GM12878 (cell line): ENCODE measurements around the gene TNP1. TPM values are rescaled to one million over a fixed set of nuclear protein-coding genes. Genes with fewer than 3 reads are reported as not detected.

Source experiments
- ATAC-seq: fragments of 200-7000 bp; cut with Tn5 transposase; 3 replicates; pipeline ENCODE4 v1.9.1; 2020; ENCODE audit warnings: mild to moderate bottlenecking, moderate library complexity
- BruUV-seq: library from RNA; stranded (reverse); fragments of 400-500 nt; replicated peaks from 2 replicates; lab custom pipeline; 2021; lab: Mats Ljungman, UMichigan
- CTCF ChIA-PET: fragments of 300-600 bp; sonication (Branson Sonifier 250); formaldehyde crosslinking; extraction: SDS; loops from one replicate; lab custom pipeline; 2021; ENCODE audit warnings: inconsistent platforms; lab: Yijun Ruan, JAX
- POLR2A ChIA-PET: fragments of 350-600 bp; formaldehyde crosslinking; extraction: SDS; loops from one replicate; lab custom pipeline; 2021; ENCODE audit warnings: inconsistent platforms; lab: Charles Lee
- RAD21 ChIA-PET: fragments of 300-600 bp; sonication (Branson Sonifier 250); formaldehyde crosslinking; loops from one replicate; lab custom pipeline; 2023; ENCODE audit warnings: antibody characterized with exemption; ENCODE audit not compliant: unreplicated experiment; lab: Charles Lee
- SMC1A ChIA-PET: fragments of 300-600 bp; sonication (Branson Sonifier 250); formaldehyde crosslinking; loops from one replicate; lab custom pipeline; 2023; ENCODE audit not compliant: unreplicated experiment, uncharacterized antibody; lab: Charles Lee
- DNase-seq: peaks from one replicate; pipeline ENCODE4 v3.0.0-alpha.2; 2011; ENCODE audit warnings: low read depth, low spot score
- FAIRE-seq: peaks from 3 replicates; lab custom pipeline; 2011; peaks lifted over from hg19 to GRCh38; lab: Jason Lieb, UNC
- H2AFZ ChIP-seq: 2 replicates; pipeline ENCODE4 v1.6.0; 2011; ENCODE audit warnings: low read depth, low read length, control low read depth; ENCODE audit not compliant: control insufficient read depth
- H3K27ac ChIP-seq: 2 replicates; pipeline ENCODE4 v1.5.1; 2011; ENCODE audit warnings: control low read depth; ENCODE audit not compliant: control insufficient read depth, insufficient read depth
- H3K27me3 ChIP-seq, 2 experiments: replicated peaks in 1 of 2; 2 replicates each; pipeline versions ENCODE4 v1.6.0 to v1.6.1; 2011; ENCODE audit warnings: low read length in 1 of 2; ENCODE audit not compliant: control insufficient read depth in 2 of 2, insufficient read depth in 2 of 2
- H3K36me3 ChIP-seq, 2 experiments: 2 replicates each; pipeline ENCODE4 v1.5.1; 2011; ENCODE audit warnings: low read length in 1 of 2; ENCODE audit not compliant: control insufficient read depth in 2 of 2, insufficient read depth in 2 of 2
- H3K4me1 ChIP-seq: 2 replicates; pipeline ENCODE4 v1.6.1; 2011; ENCODE audit warnings: mild to moderate bottlenecking, low read length, moderate library complexity, mixed read lengths; ENCODE audit not compliant: control insufficient read depth, insufficient read depth
- H3K4me2 ChIP-seq: 2 replicates; pipeline ENCODE4 v1.6.0; 2011; ENCODE audit warnings: control low read depth; ENCODE audit not compliant: control insufficient read depth, insufficient read depth
- H3K4me3 ChIP-seq: fragments of 200-600 bp; sonication (generic); 2 replicates; pipeline ENCODE4 v1.5.1; 2016
- H3K79me2 ChIP-seq: 2 replicates; pipeline ENCODE4 v1.6.0; 2011; ENCODE audit warnings: low read length; ENCODE audit not compliant: control insufficient read depth, insufficient read depth
- H3K9ac ChIP-seq: 2 replicates; pipeline ENCODE4 v1.8.0; 2011; ENCODE audit warnings: low read length, control low read depth, mixed read lengths; ENCODE audit not compliant: control insufficient read depth, insufficient read depth
- H3K9me3 ChIP-seq: replicated peaks from 3 replicates; pipeline ENCODE4 v1.5.1; 2011; ENCODE audit warnings: mild to moderate bottlenecking, low read length; ENCODE audit not compliant: control insufficient read depth, insufficient read depth
- H4K20me1 ChIP-seq: 2 replicates; pipeline ENCODE4 v1.6.0; 2011; ENCODE audit not compliant: control insufficient read depth, insufficient read depth
- ASH2L ChIP-seq: fragments of 300-600, 200-600 bp; sonication (generic); IDR thresholded peaks from 2 replicates; pipeline ENCODE4 v1.6.1; 2017; ENCODE audit warnings: low read depth, mild to moderate bottlenecking, borderline replicate concordance
- EED ChIP-seq: sonication (generic); IDR thresholded peaks from 2 replicates; pipeline ENCODE4 v1.6.1; 2016; ENCODE audit warnings: antibody characterized with exemption, low read depth
- EGR1 ChIP-seq, 2 experiments: IDR thresholded peaks; 1 replicate in 1 of 2; 2 replicates in 1 of 2; pipeline ENCODE4 v1.6.1; 2011 to 2012; ENCODE audit warnings: low read depth in 2 of 2, low read length in 2 of 2, borderline replicate concordance in 1 of 2, mild to moderate bottlenecking in 1 of 2, moderate library complexity in 1 of 2
- EZH2 ChIP-seq: IDR thresholded peaks from 2 replicates; pipeline ENCODE4 v1.6.1; 2012; ENCODE audit warnings: low read depth, mild to moderate bottlenecking, control low read depth, inconsistent platforms, low read length, borderline replicate concordance; ENCODE audit not compliant: control insufficient read depth
- HCFC1 ChIP-seq: fragments of 150-350 bp; IDR thresholded peaks from 2 replicates; pipeline ENCODE4 v1.6.1; 2014; ENCODE audit warnings: low read length
- IKZF2 ChIP-seq, 2 experiments: fragments of 450-650 bp; IDR thresholded peaks; 2 replicates each; pipeline ENCODE4 v1.6.1; 2017; ENCODE audit warnings: mild to moderate bottlenecking in 2 of 2, moderate library complexity in 2 of 2
- JUND ChIP-seq: IDR thresholded peaks from 2 replicates; pipeline ENCODE4 v1.6.1; 2012; ENCODE audit warnings: low read depth, mild to moderate bottlenecking, low read length, improper control_type of control experiment, moderate library complexity
- KDM1A ChIP-seq: fragments of 200-600 bp; sonication (generic); IDR thresholded peaks from 2 replicates; pipeline ENCODE4 v1.6.1; 2016; ENCODE audit warnings: borderline replicate concordance
- MXI1 ChIP-seq: fragments of 150-350 bp; IDR thresholded peaks from 2 replicates; pipeline ENCODE4 v1.6.1; 2011; ENCODE audit warnings: low read depth, mild to moderate bottlenecking, inconsistent platforms, low read length, improper control_type of control experiment
- SMAD1 ChIP-seq: fragments of 450-650 bp; IDR thresholded peaks from 2 replicates; pipeline ENCODE4 v1.6.1; 2018; ENCODE audit warnings: mild to moderate bottlenecking, low read depth; ENCODE audit not compliant: partially characterized antibody
- SMAD5 ChIP-seq: IDR thresholded peaks from 2 replicates; pipeline ENCODE4 v1.6.1; 2016; ENCODE audit warnings: antibody characterized with exemption, low read depth
- YBX1 ChIP-seq: fragments of 450-650 bp; IDR thresholded peaks from 2 replicates; pipeline ENCODE4 v1.6.1; 2016; ENCODE audit warnings: antibody characterized with exemption
- ZNF217 ChIP-seq: fragments of 450-650 bp; IDR thresholded peaks from 2 replicates; pipeline ENCODE4 v1.6.1; 2017; ENCODE audit warnings: antibody characterized with exemption, mild to moderate bottlenecking
- WGBS: methylation state at CpG from one replicate; pipeline ENCODE4 v1.1.6; 2016; ENCODE audit warnings: low lambda C conversion rate; ENCODE audit not compliant: insufficient replicate concordance, insufficient coverage; ENCODE audit errors: missing lambda C conversion rate; 5-methylcytosine and 5-hydroxymethylcytosine counted together
- in situ Hi-C: fragments of 300-500 bp; cut with MboI; formaldehyde crosslinking; loops from 9 replicates; pipeline ENCODE4 v1.14.3; 2018; ENCODE audit warnings: mixed read lengths
- intact Hi-C: fragments of 100-400 bp; cut with micrococcal nuclease; formaldehyde crosslinking; loops from one replicate; pipeline ENCODE4 v1.14.2; 2022; ENCODE audit not compliant: unreplicated experiment
- polyA plus RNA-seq, 11 experiments: library from polyadenylated mRNA; depleted of rRNA in 4 of 11; unstranded in 6 of 11; stranded (reverse) in 5 of 11; fragments of >200 nt; fragmentation: Nextera tagmentation in 4 of 11; fragmentation: Illumina TruSeq in 1 of 11; extraction: Ambion mirVana in 4 of 11; extraction: Trizol in 1 of 11; gene quantifications; 1 replicate in 1 of 11; 2 replicates in 10 of 11; pipeline versions ENCODE4 v1.2.1 to v1.2.3, GENCODE V29; 2011 to 2016; ENCODE audit warnings: inconsistent platforms in 2 of 11, missing spikeins in 2 of 11, low read depth in 1 of 11
- total RNA-seq, 4 experiments: library from RNA; depleted of rRNA in 3 of 4; stranded (reverse); fragments of >200 nt in 3 of 4; fragmentation: Illumina TruSeq in 1 of 4; extraction: Trizol in 1 of 4; gene quantifications; 2 replicates each; pipeline versions ENCODE4 v1.2.1 to v1.2.3, GENCODE V29; 2013 to 2021
- TF ChIP-seq, protein P1 (sequence below): IDR thresholded peaks from 2 replicates; pipeline ENCODE4 v1.6.1; 2011; ENCODE audit warnings: low read depth, mild to moderate bottlenecking, low read length, moderate library complexity, borderline replicate concordance; ENCODE audit errors: extremely low read depth

The TNP1 gene
- total and polyA plus RNA-seq, 10 of the 15 experiments (the other 5 are each of a cell fraction or from before 2014, with no cell fraction given) = not detected

DNA sequence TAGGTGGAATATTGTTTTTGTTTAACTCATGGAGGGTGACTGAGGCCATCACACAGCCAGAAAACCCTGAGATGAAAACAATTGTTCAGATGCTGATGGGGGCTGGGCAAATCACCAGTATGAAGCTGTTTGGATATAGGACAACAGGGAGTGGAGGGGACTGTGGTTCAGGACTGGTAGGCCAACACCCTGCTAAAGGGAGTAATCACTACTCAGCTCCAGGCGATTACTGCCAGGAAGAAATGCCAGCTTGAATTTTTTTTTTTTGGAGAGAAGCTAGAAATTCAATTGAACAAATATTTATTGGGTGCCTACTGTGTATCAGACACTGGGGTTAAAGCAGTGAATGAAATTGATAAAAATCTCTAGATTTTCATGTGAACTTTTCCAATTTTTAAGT is 37.4 kb downstream of the TNP1 start:
- no TSS peak for BruUV-seq
- no peak overlapping the region for H3K4me2 ChIP-seq
- H4K20me1 ChIP-seq = no peaks in the 10 kb centered on the region
- no peaks in the 10 kb centered on the region for H3K4me1 ChIP-seq
- ChIA-PET CTCF (no interaction called here), RAD21 (no interaction called here)
- no peaks in the 10 kb centered on the region for H3K36me3 ChIP-seq
- TF ChIP-seq, protein P1, sequence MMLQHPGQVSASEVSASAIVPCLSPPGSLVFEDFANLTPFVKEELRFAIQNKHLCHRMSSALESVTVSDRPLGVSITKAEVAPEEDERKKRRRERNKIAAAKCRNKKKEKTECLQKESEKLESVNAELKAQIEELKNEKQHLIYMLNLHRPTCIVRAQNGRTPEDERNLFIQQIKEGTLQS = no peak
- no peak for TF ChIP-seq EGR1 (IDR thresholded peaks at IDR 0.05; ENCODE audit: borderline replicate concordance in 1 of 2, low read depth in 2 of 2, low read length in 2 of 2)
- TF ChIP-seq JUND = no peak
- TF ChIP-seq ZNF217 = no peak
- no peak for TF ChIP-seq ASH2L
- no peak for TF ChIP-seq SMAD5
- no peak for TF ChIP-seq EZH2
- no peak for TF ChIP-seq MXI1
- TF ChIP-seq IKZF2 (IDR thresholded peaks at IDR 0.05) = no peak
- TF ChIP-seq HCFC1 = no peak
- TF ChIP-seq KDM1A = no peak
- no peak for TF ChIP-seq EED
- no peak for TF ChIP-seq YBX1
- TF ChIP-seq SMAD1 = no peak
- TF ChIP-seq, all 136 proteins: peak for 0
- ATAC-seq = no peak
- H2AFZ ChIP-seq = no peak overlapping the region
- FAIRE-seq = no peak
- ChIA-PET SMC1A (no interaction called here), POLR2A (no interaction called here)
- intact Hi-C loops = no loop called here
- WGBS = 29% methylated on average over 1 of the region's 1 CpG
- no peaks in the 10 kb centered on the region for H3K9me3 ChIP-seq
- no peak overlapping the region for H3K9ac ChIP-seq
- H3K27me3 ChIP-seq = no peaks in the 10 kb centered on the region
- no peak overlapping the region for H3K4me3 ChIP-seq
- no peaks in the 10 kb centered on the region for H3K79me2 ChIP-seq
- in situ Hi-C loops = no loop called here
- H3K27ac ChIP-seq = no peak overlapping the region
- no peak for DNase-seq
